ENCODE measurements around the gene CDH23.

The CDH23 gene

DNA sequence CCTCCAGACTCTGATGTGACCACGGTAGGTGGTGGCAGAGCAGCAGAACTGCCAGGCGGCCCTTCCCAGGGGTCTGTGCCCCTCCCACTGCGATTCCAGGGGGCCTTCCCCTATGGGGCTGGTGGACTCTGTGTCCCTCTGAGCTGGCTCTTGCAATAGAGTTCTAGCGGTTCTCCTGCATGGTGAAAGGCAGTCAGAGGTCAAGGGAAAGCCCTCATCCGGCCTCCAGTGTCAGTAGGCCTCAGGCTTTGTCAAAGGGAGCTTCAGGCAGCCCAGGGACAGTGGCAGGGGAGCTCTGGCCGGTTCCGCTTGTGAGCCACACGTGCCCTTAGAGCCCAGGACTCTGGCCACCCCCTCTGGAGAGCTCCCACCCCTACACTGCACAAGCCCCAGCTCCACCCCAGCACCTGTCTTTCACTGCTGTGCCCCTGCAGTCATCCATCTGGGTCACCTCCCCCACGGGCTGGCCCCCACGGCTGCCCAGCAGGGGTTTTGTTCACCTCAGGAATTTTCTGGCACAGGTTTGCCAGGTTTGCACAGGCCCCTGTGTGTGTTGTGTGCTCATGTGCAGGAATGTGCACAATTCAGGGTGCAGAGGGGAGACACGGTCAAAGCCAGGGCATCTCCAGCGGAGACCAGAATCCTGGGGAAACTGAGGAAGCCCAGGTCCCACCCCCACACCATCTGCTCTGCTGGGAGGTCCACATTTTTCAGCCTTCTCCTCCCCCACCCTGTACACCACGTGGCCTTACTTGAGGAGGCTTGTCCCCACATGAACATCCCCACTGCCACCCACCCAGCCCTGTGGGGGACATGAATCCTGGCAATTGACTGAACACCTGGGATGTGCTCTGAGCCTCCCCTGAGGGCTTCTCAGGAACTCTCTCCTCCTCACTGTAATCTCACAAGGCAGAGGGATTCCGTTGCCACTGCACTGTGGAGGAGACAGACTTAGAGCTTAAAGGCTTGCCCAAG is 299.1 kb downstream of the CDH23 start:
- TF ChIP-seq, protein P1, sequence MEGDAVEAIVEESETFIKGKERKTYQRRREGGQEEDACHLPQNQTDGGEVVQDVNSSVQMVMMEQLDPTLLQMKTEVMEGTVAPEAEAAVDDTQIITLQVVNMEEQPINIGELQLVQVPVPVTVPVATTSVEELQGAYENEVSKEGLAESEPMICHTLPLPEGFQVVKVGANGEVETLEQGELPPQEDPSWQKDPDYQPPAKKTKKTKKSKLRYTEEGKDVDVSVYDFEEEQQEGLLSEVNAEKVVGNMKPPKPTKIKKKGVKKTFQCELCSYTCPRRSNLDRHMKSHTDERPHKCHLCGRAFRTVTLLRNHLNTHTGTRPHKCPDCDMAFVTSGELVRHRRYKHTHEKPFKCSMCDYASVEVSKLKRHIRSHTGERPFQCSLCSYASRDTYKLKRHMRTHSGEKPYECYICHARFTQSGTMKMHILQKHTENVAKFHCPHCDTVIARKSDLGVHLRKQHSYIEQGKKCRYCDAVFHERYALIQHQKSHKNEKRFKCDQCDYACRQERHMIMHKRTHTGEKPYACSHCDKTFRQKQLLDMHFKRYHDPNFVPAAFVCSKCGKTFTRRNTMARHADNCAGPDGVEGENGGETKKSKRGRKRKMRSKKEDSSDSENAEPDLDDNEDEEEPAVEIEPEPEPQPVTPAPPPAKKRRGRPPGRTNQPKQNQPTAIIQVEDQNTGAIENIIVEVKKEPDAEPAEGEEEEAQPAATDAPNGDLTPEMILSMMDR (conservative IDR thresholded peaks at IDR 0.05; ENCODE audit: low read depth, low read length) = no peak
- DNase-seq (ENCODE audit: low read depth) = no peak
- H3K4me3 ChIP-seq (ENCODE audit: low read length) = no peak overlapping the region

DNA sequence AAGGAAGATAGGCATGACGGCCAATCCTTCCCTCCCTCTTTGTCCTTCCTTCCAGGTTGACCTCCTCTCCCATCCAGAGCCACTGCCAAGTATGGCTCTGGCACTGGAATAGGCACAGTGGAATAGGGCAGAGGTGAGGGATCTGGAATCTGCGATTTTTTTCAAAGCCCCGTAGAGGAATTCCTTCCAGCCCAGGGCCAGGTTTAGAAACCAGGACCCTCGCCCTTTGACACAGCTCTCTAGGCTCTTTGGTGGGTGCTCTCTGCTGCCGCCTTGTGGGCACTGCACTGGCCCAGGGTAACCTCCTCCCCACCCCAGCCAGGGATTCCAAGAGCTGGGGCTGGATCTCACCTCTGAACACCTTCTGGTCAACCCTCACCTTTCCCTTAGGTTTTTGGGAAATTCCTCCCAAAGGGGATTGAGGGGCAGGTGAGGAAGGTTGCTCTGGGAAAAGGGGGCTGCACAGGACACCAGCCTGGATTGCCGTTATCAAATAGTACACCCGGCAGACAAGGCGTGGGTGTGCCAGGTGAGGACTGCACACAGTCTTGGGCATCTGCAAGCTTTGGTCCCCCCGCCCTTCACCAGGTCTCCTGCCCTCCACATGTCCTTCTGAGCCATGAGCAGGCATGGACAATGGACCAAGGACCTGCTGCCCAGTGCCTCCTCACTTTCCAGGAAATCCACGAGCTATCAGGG is 300.1 kb downstream of the CDH23 start:
- no peak for DNase-seq (ENCODE audit: low read depth)
- no peak overlapping the region for H3K4me3 ChIP-seq (ENCODE audit: low read length)
- TF ChIP-seq, protein P1 (conservative IDR thresholded peaks at IDR 0.05; ENCODE audit: low read depth, low read length) = peak; percentile 99

DNA sequence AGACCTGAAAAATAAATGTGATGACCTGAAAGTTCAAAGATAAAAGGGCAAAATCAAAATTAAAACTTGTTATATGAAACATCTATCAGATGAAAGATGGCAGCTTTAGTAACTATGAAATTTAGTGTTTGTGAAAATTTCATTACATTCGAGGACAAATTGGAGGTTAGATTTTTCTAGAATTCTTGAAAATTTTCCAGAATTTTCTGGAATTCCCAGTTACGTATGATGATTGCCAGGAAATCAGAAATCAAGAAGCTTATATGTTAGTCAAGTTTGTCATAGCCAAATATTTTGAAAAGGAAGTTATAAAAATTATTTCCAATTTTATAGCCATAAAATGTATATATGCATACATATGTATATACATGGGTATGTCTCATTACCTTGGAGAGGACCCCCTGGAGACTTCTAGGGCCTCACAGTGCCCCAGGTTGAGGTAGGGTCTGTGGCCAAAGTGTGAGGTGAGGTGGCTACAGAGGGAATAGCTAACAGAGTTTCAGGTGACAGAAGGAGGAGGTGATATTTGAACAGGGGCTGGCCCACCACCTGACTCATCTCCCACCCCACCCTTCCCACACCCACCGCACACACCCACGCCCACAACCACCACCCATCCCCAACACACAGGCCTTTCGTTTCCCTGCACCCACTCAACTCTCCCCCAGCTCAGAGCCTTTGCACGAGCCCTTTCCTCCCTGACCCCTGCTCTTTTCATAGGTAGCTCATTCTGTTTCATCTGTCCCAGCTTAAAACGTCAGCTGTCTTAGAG is 301.4 kb downstream of the CDH23 start:
- no peak overlapping the region for H3K4me3 ChIP-seq (ENCODE audit: low read length)
- TF ChIP-seq, protein P1 (conservative IDR thresholded peaks at IDR 0.05; ENCODE audit: low read depth, low read length) = no peak
- DNase-seq (ENCODE audit: low read depth) = no peak

DNA sequence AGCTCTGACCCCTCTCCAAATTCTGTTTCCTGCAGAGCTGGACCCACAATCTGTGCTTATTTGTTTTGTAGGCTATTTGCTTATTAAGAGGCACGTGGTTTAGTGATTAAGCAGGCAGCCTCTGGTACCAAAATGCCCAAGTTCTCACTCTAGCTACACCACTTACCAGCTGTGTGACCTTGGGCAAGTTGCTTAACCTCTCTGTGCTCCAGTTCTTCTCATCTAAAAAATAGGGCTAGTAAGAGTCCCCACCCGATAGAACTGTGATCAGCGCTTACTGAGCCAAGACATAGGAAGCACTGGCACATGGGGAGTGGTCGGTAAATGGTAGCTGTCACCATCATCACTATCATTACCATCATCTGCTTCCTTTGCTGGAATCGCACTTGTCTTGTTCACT is 302.0 kb downstream of the CDH23 start:
- H3K4me3 ChIP-seq (ENCODE audit: low read length) = no peak overlapping the region
- TF ChIP-seq, protein P1 (conservative IDR thresholded peaks at IDR 0.05; ENCODE audit: low read depth, low read length) = no peak
- no peak for DNase-seq (ENCODE audit: low read depth)

DNA sequence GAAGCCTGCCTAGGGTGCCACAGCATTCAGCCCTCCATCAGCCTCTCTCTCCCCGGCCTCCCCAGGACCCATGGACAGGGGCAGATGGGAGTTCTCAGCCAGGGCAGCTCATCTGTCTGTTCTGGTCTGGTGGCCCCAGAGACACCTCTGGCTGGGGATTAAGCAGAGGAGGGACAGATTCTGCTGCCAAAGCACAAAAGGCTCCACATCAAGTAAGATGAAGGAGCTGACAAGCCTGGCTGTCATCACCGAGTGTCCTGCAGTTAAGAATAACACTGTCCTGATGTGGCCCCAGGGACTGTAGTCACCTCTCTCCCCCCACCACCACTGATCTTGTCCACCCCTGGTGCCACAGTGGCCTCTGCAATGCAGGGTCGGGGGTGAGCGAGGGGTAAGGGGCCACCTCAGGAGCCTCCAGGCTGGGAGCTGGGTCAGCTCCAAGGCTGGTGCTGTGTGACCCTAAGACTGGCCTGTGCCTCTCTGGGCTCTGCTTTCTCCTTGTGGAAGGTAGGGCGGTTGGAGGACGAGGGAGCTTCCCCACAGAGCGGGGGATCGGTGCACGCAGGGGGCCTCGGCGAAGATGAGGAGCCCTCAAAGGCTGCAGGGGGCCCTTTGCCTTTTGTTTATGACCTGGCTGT is 304.1 kb downstream of the CDH23 start:
- TF ChIP-seq, protein P1 (conservative IDR thresholded peaks at IDR 0.05; ENCODE audit: low read depth, low read length) = no peak
- DNase-seq (ENCODE audit: low read depth) = no peak
- no peak overlapping the region for H3K4me3 ChIP-seq (ENCODE audit: low read length)

DNA sequence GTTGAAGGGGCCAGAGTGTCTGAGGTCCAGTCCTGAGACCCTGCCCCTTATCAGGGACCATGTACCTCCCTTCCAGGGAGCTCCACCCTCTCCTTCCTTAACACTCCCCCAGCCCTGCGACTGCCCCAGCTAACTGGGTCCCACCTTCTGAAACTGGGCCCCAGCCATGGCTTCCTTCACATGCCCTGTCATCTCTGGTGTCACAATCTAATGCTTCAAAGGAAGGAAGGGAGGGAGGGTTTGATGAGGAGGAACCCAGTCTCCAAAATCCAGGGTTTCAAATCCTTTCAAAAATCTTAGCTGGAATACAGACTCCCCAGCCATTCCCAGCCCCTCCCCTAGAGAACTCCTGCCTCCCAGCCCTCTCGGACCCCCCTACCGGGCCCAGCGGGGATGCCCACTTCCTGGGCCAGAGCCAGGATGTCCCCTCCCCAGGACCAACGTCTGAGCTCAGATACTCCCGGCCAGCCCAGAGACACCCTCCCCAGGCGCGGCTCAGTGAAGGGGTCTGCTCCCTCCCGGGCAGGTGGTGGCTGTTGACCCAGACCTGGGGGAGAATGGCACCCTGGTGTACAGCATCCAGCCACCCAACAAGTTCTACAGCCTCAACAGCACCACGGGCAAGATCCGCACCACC is 304.9 kb downstream of the CDH23 start:
- no peak overlapping the region for H3K4me3 ChIP-seq (ENCODE audit: low read length)
- DNase-seq (ENCODE audit: low read depth) = no peak
- TF ChIP-seq, protein P1 (conservative IDR thresholded peaks at IDR 0.05; ENCODE audit: low read depth, low read length) = no peak

Data from retinal pigment epithelial cell (primary cell).